Renal cortex interstitium (tissue), 11 donors: ENCODE data around the gene GDE1. TPM values are rescaled to one million over a fixed set of nuclear protein-coding genes. Genes with fewer than 3 reads are reported as not detected.

Experiments
- DNase-seq, 11 donors: peaks; one replicate each; pipeline ENCODE4 v3.0.0-alpha.2; 2013; ENCODE audit warnings: low read depth in 9 of 11, low spot score in 4 of 11; ENCODE audit errors: extremely low read depth in 1 of 11
- polyA plus RNA-seq, 3 donors: library from polyadenylated mRNA; unstranded; fragments of 120-200 nt; gene quantifications; one replicate each; pipeline ENCODE4 v1.2.1, GENCODE V29; 2013; ENCODE audit not compliant: insufficient read length in 3 of 3

The GDE1 gene
- polyA plus RNA-seq, 3 donors, result 58.3 to 76.6 (median 66.8) TPM

GRCh38 chr16:19532601-19533000 is 10.7 kb upstream of the GDE1 start:
- no peak for DNase-seq

DNA sequence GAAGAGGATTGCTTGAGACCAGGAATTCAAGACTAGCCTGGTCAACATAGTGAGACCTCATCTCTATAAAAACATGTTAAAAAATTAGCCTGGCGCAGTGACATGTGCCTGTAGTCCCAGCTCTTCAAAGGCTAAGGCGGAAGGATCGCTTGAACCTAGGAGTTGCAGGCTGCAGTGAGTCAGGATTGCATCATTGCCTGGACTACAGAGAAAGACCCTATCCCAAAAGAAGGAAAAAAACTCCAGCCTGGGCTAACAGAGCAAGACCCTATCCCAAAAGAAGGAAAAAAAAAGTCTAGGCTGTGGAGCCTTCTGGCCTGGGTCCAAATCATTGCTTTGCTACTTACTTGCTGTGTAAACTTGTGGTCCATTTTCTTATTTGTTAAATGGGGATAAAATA is 6.8 kb upstream of the GDE1 start:
- DNase-seq, result no peak

- DNase-seq, result no peak
Measured at GRCh38 chr16:19527161-19527560, 5.3 kb upstream of the GDE1 start.

GRCh38 chr16:19525385-19525723 is 3.5 kb upstream of the GDE1 start:
- DNase-seq, result no peak

GRCh38 chr16:19524616-19525384 is 2.9 kb upstream of the GDE1 start:
- DNase-seq, result peak in 2 of 11 donors; percentile 15 to 42

DNA sequence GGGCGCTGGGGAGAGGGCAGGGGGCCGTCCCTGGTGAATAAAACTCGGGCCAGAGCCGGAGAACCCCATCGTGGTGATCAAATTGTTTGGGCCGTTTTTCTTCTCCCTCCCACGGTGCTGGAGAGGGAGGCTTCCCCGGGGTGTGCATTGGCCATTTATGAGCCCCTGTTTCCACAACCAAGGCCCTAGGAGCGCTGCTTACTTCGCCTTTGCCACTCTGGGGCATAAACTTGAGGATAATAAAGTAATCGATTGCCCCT is 2.4 kb upstream of the GDE1 start:
- no peak for DNase-seq

DNA sequence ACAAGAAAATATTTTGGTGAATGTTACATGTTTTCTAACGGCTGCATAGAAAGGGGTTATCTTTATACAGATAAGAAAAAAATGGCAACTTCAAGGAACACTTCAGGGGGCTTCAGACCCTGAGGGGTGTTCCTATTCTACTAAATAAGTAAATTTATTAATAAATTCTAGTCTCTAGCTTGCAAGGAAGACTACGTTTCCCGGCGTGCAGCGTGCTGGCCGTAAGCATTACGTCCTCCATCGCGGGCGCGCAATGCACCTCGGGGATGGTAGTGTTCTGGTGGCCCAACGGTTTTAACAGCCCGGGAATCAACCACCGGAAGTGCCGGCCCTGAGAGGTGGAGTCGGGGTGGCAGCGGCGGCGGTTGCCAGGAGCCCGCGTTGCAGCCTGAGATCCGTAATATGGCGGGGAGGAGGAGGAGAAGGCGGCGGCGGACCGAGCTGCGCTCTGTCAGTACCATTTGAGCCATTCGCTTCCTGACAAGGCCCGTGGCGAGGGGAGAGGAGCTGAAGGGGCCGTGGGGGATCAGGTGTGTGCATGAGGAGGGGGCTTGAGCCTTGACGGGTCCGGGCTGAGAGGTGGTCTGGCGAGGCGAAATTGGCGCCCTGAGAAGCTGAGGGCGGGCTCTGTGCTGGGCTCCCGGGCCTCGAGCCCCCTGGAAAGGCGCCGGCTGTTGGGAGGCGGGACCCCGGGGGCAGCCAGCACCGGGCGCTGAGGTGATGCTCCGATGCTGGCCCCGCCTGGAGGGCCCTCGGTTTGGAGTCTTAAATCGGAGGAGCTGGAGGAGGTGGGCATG is 1.9 kb upstream of the GDE1 start, which contains the start of gene CCP110:
Gene CCP110, plus strand, starts transcription at position 384 of the 797 bp plus-strand sequence. CDS start 3,940 bp downstream, outside the sequence.
- peak; percentile 72 to 96 (median 90) for DNase-seq

GRCh38 chr16:19523184-19523558 is 1.3 kb upstream of the GDE1 start:
- no peak for DNase-seq

GRCh38 chr16:19522760-19523159 is 862 bp upstream of the GDE1 start:
- DNase-seq, result no peak

- DNase-seq, result no peak
Measured at GRCh38 chr16:19522397-19522732, 467 bp upstream of the GDE1 start.

DNA sequence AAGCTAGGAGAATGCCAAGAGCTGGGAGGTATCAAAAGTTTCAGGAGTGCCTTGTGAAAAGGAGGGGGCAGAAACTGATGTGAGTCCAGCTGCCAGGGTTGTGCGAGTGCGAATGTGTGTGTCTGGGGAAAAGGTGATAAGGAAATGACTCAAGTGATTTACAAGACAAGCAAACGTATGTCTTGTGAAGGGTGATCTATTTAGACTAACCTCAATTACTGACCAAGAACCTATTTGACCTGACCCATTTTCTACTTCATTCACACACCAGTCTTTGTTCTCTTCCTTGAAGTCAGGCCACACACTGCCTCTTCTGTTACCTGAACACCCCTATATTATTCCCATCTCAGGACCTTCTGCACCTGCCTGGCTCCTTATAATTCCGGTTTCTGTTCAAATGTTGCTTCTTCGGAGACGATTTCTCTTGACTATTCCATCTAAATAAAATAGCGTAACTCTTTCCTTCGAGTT is 1.0 kb downstream of the GDE1 start:
- DNase-seq, result no peak

DNA sequence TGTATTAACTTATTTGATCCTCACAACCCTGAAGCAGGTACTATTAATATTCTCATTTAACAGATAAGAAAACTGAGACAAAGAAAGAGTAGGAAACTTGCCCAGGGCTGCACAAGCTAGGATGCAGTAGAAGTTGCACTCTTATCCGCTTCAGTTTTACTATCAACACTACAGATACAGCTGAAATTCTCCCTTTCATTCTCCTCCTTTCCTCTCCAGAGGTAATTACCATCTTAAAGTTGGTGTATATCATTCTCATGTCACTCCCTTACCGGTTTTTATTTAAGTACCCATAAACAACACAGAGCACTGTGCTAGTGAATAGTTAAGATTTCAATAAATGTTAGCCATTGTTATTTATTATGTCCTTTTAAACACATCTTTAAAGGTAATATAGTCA is 3.5 kb downstream of the GDE1 start:
- no peak for DNase-seq

DNA sequence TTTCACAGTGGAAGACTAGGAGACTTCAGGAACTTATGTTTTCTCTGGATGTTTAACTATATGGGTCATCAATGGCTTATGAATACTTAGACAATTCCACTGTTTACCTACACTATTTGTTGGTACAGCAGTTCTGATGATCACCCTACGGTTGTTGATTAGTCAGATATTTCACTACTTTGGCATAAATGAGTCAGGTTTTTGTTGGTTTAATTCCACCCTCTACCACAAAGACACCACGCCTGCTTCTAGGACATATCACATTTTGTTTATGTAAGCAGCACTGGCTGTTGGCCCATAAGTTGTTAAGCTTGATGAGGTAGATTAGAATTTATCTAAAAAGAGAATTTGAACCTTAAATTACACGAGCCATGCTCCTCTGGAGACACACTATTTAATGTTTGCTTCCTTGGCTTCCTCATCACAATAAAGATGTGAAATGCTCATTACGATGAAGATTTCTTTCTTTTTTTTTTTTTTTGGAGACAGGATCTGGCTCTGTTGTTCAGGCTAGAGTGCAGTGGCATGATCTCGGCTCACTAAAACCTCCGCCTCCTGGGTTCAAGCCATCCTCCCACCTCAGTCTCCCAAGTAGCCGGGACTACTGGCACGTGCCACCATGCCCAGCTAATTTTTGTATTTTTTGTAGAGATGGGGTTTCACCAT is 4.3 kb downstream of the GDE1 start:
- no peak for DNase-seq

DNA sequence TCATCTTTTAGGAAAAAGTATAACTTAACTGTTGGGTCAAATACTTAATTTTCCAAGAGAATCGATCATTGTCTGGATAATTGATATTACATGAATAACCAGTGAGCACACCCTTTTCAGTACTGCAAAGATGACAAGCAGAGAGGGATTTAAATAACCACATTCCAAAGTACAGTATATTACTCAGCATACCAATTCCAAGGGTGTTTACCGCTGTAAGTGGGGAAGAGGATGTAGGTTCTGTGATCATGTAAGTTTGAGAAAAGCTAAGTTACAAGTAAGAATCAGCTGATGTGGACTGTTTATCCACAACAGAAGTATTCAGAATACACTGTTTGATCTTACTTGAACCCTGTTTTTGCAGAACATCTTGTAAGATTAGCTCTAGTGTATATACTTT is 6.1 kb downstream of the GDE1 start:
- DNase-seq, result no peak

DNA sequence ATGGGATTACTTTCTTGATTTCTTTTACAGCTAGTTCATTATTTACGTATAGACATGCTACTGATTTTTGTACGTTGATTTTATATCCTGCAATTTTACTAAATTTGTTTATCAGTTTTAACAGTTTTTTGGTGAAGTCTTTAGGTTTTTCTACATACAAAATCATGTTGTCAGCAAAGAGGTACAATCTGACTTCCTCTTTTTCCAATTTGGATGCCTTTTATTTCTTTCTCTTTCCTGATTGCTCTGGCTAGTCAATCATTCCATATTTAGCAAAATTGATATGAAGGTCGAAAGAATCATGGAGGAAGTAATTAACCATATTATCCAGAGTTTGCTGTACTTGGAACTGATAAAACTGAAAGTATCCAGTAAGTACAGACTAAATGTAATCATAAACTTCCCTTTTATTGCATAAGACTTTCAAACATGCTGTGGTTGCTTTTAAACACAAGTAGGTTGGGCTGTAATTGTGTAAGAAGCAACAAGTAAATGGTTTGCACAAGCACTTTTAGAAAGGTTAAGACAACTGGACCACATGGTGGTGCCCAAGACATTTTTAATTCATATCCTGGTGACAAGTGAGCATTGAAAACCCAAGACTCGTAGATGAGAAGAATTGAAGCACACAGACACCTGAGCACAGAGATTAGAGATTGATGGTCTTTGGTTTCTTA is 8.4 kb downstream of the GDE1 start:
- DNase-seq, result no peak

GRCh38 chr16:19512297-19512696 is 9.6 kb downstream of the GDE1 start:
- DNase-seq, result no peak

DNA sequence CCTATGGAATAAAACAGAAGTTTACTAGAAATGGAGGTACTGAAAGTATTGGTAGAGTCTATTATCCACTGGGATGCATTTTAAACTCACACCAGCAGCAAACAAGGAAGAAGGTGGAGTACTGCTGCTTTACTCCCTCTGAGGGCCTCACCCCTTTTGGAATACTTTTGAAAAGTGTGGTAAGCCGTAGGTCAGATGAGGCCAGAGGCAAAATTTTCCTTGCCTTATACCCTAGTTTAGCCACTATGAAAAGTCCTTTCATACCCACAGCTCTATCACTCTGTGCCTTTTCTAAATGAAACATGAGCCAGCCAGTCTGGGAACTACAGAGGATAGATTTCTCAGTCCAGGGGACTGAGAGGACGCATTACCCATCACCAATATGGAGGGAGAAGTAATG is 14.0 kb downstream of the GDE1 start:
- DNase-seq, result no peak

- DNase-seq, result no peak
Measured at GRCh38 chr16:19506965-19507364, 14.9 kb downstream of the GDE1 start.

- no peak for DNase-seq
Measured at GRCh38 chr16:19505600-19506303, 16.1 kb downstream of the GDE1 start.
